OCI-LY7 (cell line): Measurements from ENCODE around the gene SEC14L2.

ENCODE experiments used
- CTCF ChIP-seq: fragments of 200-600 bp; sonication (generic); conservative IDR thresholded peaks from 2 replicates; pipeline ENCODE4 v1.5.1; 2014; ENCODE audit warnings: mild to moderate bottlenecking, antibody characterized with exemption, low read length, moderate library complexity, mixed read lengths
- EZH2phosphoT487 ChIP-seq: fragments of 200-600 bp; sonication (generic); IDR thresholded peaks from 2 replicates; pipeline ENCODE4 v1.6.1; 2018; ENCODE audit warnings: low read depth, borderline replicate concordance, mild to moderate bottlenecking, mixed run types, antibody characterized with exemption, low read length, moderate library complexity, mixed read lengths

- no peak for TF ChIP-seq CTCF
- no peak for TF ChIP-seq EZH2phosphoT487
Measured at GRCh38 chr22:30380011-30380410, 16.8 kb upstream of the SEC14L2 start.
